WERI-Rb-1 (cell line): ENCODE results near the gene SLC12A8.

Experiments
- DNase-seq: peaks from one replicate; pipeline ENCODE4 v3.0.0-alpha.2; 2020
- H3K27ac ChIP-seq: fragments of 250-450 bp; sonication (Bioruptor Pico); 2 replicates; pipeline ENCODE4 v1.5.1; 2020; ENCODE audit warnings: mild to moderate bottlenecking, moderate library complexity
- H3K27me3 ChIP-seq: fragments of 250-450 bp; sonication (Bioruptor Pico); 2 replicates; pipeline ENCODE4 v1.5.1; 2021; ENCODE audit warnings: mild to moderate bottlenecking, low read depth, moderate library complexity; ENCODE audit not compliant: insufficient read depth, severe bottlenecking
- H3K36me3 ChIP-seq: fragments of 250-450 bp; sonication (Bioruptor Pico); 2 replicates; pipeline ENCODE4 v1.5.1; 2020; ENCODE audit warnings: mild to moderate bottlenecking, moderate library complexity
- H3K4me3 ChIP-seq: 2 replicates; pipeline ENCODE4 v1.5.1; 2011; ENCODE audit warnings: low read depth, mild to moderate bottlenecking, control low read depth, low read length
- H3K9me3 ChIP-seq: fragments of 250-450 bp; sonication (Bioruptor Pico); 2 replicates; pipeline ENCODE4 v1.5.1; 2021; ENCODE audit warnings: mild to moderate bottlenecking, moderate library complexity; ENCODE audit not compliant: severe bottlenecking
- TF ChIP-seq, protein P1 (sequence below): IDR thresholded peaks from 2 replicates; pipeline ENCODE4 v1.5.1; 2011; ENCODE audit warnings: low read depth, mild to moderate bottlenecking, control low read depth, inconsistent platforms, low read length

The SLC12A8 gene

DNA sequence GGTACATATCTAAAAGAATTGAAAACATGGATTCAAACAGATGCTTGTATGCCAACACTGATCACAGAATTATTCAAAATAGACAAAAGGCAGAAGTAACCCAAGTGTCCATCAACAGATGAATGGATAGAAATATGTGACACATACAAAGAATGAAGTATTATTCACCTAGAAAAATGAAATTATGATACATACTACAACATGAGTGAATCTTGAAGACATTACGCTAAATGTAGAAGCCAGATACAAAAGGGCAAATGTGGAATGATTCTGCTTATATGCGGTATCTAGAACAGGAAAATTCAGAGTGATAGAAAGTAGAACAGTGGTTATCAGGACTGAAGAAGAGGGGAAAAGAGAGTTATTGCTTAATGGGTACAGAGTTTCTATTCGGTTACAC is 26.2 kb upstream of the SLC12A8 start:
- TF ChIP-seq, protein P1, sequence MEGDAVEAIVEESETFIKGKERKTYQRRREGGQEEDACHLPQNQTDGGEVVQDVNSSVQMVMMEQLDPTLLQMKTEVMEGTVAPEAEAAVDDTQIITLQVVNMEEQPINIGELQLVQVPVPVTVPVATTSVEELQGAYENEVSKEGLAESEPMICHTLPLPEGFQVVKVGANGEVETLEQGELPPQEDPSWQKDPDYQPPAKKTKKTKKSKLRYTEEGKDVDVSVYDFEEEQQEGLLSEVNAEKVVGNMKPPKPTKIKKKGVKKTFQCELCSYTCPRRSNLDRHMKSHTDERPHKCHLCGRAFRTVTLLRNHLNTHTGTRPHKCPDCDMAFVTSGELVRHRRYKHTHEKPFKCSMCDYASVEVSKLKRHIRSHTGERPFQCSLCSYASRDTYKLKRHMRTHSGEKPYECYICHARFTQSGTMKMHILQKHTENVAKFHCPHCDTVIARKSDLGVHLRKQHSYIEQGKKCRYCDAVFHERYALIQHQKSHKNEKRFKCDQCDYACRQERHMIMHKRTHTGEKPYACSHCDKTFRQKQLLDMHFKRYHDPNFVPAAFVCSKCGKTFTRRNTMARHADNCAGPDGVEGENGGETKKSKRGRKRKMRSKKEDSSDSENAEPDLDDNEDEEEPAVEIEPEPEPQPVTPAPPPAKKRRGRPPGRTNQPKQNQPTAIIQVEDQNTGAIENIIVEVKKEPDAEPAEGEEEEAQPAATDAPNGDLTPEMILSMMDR, result no peak
- H3K27me3 ChIP-seq, result no peaks in the 10 kb centered on the region
- no peak overlapping the region for H3K4me3 ChIP-seq
- no peaks in the 10 kb centered on the region for H3K9me3 ChIP-seq
- H3K27ac ChIP-seq, result no peak overlapping the region
- no peak for DNase-seq
- peaks cover under 1% of the 10 kb centered on the region for H3K36me3 ChIP-seq

DNA sequence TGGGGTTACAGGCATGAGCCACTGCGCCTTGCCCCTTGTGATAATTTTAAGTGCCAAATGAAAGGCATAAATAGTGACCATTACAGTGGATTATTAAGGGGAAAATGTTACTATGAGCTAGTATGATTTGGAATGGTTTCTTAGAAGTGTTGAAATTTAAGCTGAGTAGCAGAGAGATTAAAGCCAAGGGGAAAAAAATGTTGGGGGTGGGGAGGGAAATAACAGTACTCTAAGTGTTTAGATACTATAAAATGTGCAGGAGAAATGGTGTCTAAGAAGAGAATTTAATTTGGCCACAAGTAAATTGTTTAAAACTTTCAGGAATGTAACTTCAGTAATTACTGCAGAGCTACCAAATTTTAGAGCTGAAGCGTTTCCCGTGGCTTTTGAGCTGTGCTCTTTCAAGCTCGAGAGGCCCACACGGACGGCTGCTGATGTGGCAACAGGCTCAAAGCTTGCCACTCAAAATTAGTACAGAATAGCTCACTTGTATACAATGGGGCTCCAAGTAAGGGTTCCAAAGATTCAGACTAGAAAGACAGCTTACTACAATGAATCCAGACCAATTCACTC is 23.9 kb upstream of the SLC12A8 start:
- no peak for DNase-seq

DNA sequence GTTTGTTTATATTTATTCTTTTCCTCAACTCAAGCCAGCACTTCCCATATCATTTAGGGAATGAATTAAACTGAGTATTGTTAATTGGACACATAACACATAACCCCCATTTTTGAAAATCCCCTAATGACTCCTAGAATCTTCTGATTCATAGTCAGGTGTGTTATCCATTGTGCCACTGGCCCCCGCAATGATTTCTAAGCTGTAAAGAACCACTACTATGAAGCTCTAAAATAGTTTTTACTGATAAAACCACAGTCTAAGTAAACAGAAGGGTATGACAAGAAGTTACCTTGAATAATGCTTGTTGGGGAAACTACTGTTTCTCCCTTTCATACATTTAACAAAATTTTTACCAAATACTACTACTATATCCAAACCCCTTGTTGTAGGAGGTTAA is 22.3 kb upstream of the SLC12A8 start:
- Histone ChIP-seq H3K9me3 (no peaks in the 10 kb centered on the region), H3K4me3 (no peak overlapping the region), H3K27ac (no peak overlapping the region), H3K27me3 (no peaks in the 10 kb centered on the region), H3K36me3 (peaks cover 14% of the 10 kb centered on the region)
- no peak for DNase-seq
- TF ChIP-seq, protein P1, result no peak

More for the DNA sequence above, 23.9 kb upstream of the SLC12A8 start:
- Histone ChIP-seq H3K27ac (no peak overlapping the region), H3K36me3 (peaks cover 14% of the 10 kb centered on the region), H3K4me3 (no peak overlapping the region), H3K9me3 (no peaks in the 10 kb centered on the region), H3K27me3 (no peaks in the 10 kb centered on the region)
- TF ChIP-seq, protein P1, result no peak

DNA sequence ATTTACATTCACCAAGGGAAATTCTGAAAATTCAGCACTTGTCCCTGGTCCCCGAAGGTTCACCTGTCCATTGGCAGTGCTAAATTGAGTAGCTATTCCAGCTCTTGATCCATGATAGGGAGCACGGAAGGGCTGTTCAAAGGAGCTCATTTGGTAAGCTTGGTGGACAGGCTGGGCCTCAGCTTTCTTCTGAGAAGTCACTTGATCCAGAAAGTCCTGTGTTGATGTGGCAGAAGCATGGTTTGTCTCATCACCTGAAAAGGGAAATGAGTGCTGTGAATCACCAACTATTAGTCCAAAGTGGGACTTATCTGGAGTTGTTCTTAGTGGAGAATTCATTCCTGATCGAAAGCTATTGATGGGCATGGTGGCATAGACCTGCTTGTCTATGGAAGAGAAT is 19.9 kb upstream of the SLC12A8 start:
- no peak overlapping the region for H3K4me3 ChIP-seq
- DNase-seq, result no peak
- TF ChIP-seq, protein P1, result no peak
- H3K27ac ChIP-seq, result no peak overlapping the region
- H3K27me3 ChIP-seq, result no peaks in the 10 kb centered on the region
- no peaks in the 10 kb centered on the region for H3K9me3 ChIP-seq
- H3K36me3 ChIP-seq, result peaks cover 16% of the 10 kb centered on the region

DNA sequence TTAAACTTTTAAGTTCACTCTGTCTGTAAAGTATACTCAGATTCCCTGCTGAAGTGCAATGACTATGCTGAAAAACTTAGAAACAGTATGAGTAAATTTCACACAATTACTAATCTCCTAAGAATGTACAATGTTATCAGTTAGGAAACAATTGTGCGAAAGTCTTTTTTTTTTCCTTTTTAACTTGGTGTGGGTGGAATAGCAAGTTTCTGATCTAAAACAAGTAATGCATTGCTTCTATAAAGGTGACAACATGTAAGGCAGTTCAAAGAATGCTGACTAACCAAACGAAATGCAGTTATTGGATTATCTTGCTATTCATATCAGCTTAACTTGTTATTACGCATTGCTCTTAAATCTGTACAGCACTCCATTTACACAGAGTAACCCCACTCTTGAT is 19.3 kb upstream of the SLC12A8 start:
- H3K27me3 ChIP-seq, result no peaks in the 10 kb centered on the region
- no peak overlapping the region for H3K27ac ChIP-seq
- no peaks in the 10 kb centered on the region for H3K9me3 ChIP-seq
- peaks cover 16% of the 10 kb centered on the region for H3K36me3 ChIP-seq
- H3K4me3 ChIP-seq, result no peak overlapping the region
- DNase-seq, result no peak
- TF ChIP-seq, protein P1, result no peak

DNA sequence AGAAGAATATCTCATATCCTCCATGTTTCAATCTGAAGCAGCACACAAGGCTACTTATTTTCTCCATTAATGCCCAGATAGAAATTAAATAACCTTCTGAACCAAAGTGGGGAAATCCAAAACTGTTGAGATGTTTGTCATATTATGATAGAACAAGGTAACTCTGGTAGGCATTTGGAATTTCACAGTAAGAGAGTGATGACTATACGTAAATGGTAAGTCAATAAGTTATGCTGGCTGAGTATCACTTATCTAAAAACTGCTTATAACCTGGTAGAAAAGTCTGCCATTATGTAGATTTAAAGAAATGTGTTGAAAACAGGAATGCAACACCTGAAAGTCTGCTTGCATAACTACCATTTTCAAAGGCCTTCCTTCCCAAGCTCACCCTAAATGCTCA is 17.2 kb upstream of the SLC12A8 start:
- Histone ChIP-seq H3K9me3 (no peaks in the 10 kb centered on the region), H3K36me3 (peaks cover 16% of the 10 kb centered on the region), H3K27ac (no peak overlapping the region), H3K27me3 (no peaks in the 10 kb centered on the region), H3K4me3 (no peak overlapping the region)
- no peak for DNase-seq
- TF ChIP-seq, protein P1, result no peak
